Activated CD4-positive, alpha-beta T cell treated with anti-CD3 and anti-CD28 coated beads for 36 hours (primary cell): ENCODE data around the gene AARS2. TPM values are rescaled to one million over a fixed set of nuclear protein-coding genes. Genes with fewer than 3 reads are reported as not detected.

ENCODE experiments used
- ATAC-seq: fragments of 200-7000 bp; cut with Tn5 transposase; one replicate; pipeline ENCODE4 v1.10.0; 2021; ENCODE audit warnings: mild to moderate bottlenecking, moderate library complexity
- CTCF ChIA-PET: fragments of 350-600 bp; sonication (Branson Sonifier 250); formaldehyde crosslinking; loops from one replicate; lab custom pipeline; 2021; ENCODE audit warnings: antibody characterized with exemption; lab: Charles Lee
- POLR2A ChIA-PET: fragments of 350-600 bp; sonication (Branson Sonifier 250); formaldehyde crosslinking; loops from one replicate; lab custom pipeline; 2021; ENCODE audit warnings: antibody characterized with exemption, inconsistent platforms; lab: Charles Lee
- DNase-seq: peaks from one replicate; pipeline ENCODE4 v3.0.0-alpha.2; 2020
- H3K27ac Mint-ChIP-seq: one replicate; pipeline ENCODE4 v1.8.0; 2021; ENCODE audit warnings: mixed read lengths
- H3K27me3 Mint-ChIP-seq: one replicate; pipeline ENCODE4 v1.8.0; 2021; ENCODE audit warnings: mixed read lengths
- H3K36me3 Mint-ChIP-seq: one replicate; pipeline ENCODE4 v1.8.0; 2021; ENCODE audit warnings: low read depth, mixed read lengths
- H3K4me1 Mint-ChIP-seq: one replicate; pipeline ENCODE4 v1.8.0; 2021; ENCODE audit warnings: mixed read lengths
- H3K4me3 Mint-ChIP-seq: one replicate; pipeline ENCODE4 v1.8.0; 2021; ENCODE audit warnings: mild to moderate bottlenecking, moderate library complexity, mixed read lengths
- H3K9me3 Mint-ChIP-seq: one replicate; pipeline ENCODE4 v1.8.0; 2021; ENCODE audit warnings: low read depth, mixed read lengths
- intact Hi-C, 2 experiments: fragments of 100-400 bp; cut with DNase I in 1 of 2; cut with micrococcal nuclease in 1 of 2; formaldehyde crosslinking; loops; one replicate each; pipeline versions ENCODE4 v1.14.2 to v1.15.1; 2022 to 2024; cut with DNase I, micrococcal nuclease
- total RNA-seq, 2 experiments: library from RNA; stranded (reverse); gene quantifications; one replicate each; pipeline ENCODE4 v1.2.3, GENCODE V29; 2021

AARS2 gene
- total RNA-seq, 2 experiments from 2014 or later, result 15.2 to 17.5 TPM

DNA sequence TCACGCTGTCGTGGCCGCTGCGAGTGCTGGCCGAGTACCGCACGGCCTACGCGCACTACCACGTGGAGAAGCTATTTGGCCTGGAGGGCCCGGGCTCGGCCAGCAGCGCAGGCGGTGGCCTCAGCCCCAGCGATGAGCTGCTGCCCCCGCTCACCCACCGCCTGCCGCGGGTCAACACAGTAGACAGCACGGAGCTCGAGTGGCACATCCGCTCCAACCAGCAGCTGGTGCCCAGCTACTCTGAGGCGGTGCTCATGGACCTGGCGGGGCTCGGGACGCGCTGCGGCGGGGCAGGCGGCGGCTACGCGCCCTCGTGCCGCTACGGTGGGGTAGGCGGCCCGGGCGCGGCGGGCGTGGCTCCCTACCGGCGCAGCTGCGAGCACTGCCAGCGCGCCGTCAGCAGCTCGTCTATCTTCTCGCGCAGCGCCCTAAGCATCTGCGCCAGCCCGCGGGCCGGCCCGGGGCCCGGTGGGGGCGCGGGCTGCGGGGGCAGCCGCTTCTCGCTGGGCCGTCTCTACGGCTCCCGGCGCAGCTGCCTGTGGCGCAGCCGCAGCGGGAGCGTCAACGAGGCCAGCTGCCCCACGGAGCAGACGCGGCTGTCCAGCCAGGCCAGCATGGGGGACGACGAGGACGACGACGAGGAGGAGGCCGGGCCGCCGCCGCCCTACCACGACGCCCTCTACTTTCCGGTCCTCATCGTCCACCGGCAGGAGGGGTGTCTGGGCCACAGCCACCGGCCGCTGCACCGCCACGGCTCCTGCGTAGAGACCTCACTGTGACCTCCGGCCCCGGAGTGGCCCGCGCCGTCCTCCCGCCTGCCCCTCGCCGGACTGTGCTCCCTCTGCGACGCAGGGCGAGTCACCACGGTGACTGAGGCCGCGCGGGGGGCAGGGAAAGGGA, 37.1 kb downstream of the AARS2 start:
- DNase-seq (peak; percentile 54), ATAC-seq (peak; percentile 75)
- intact Hi-C loops, result no loop called here
- Mint-ChIP-seq H3K4me1 (no peaks in the 10 kb centered on the region), H3K4me3 (no peak overlapping the region), H3K36me3 (no peaks in the 10 kb centered on the region), H3K27me3 (peaks cover 50% of the 10 kb centered on the region), H3K9me3 (no peaks in the 10 kb centered on the region), H3K27ac (no peak overlapping the region)
- POLR2A ChIA-PET, result interaction anchor here (0.6 kb wide), 1 partner anchor 20 kb away, joined by 3 read pairs; no protein-coding TSS in a partner anchor
- CTCF ChIA-PET, result interaction anchor here (0.7 to 2.9 kb wide), 5 partner anchors 19 to 63 kb away, joined by 3 to 14 read pairs (median 3); partner anchors contain the start of gene SLC35B2

DNA sequence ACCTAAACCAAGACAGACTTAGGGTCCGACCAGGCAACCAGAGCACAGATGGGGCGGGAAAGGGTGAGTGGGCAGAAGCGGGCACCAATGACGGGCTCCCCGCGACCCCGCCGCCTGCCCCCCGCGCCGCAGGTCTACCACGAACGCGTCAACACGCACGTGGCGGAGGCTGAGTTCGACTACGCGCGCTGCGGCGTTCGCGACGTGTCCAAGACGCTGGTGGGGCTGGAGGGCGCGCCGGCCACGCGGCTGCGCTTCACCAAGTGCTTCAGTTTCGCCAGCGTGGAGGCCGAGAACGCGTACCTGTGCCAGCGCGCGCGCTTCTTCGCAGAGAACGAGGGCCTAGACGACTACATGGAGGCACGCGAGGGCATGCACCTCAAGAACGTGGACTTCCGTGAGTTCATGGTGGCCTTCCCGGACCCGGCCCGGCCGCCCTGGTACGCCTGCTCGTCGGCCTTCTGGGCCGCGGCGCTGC, 37.8 kb downstream of the AARS2 start:
- DNase-seq (no peak), ATAC-seq (no peak)
- CTCF ChIA-PET, result interaction anchor here (0.7 to 2.9 kb wide), 5 partner anchors 18 to 63 kb away, joined by 3 to 14 read pairs (median 3); partner anchors contain the start of gene SLC35B2
- no peak overlapping the region for H3K27ac Mint-ChIP-seq
- no peaks in the 10 kb centered on the region for H3K9me3 Mint-ChIP-seq
- H3K27me3 Mint-ChIP-seq, result peaks cover 50% of the 10 kb centered on the region
- H3K4me3 Mint-ChIP-seq, result no peak overlapping the region
- H3K4me1 Mint-ChIP-seq, result no peaks in the 10 kb centered on the region
- intact Hi-C loops, result no loop called here
- H3K36me3 Mint-ChIP-seq, result no peaks in the 10 kb centered on the region
- POLR2A ChIA-PET, result interaction anchor here (0.6 kb wide), 1 partner anchor 19 kb away, joined by 3 read pairs; no protein-coding TSS in a partner anchor

DNA sequence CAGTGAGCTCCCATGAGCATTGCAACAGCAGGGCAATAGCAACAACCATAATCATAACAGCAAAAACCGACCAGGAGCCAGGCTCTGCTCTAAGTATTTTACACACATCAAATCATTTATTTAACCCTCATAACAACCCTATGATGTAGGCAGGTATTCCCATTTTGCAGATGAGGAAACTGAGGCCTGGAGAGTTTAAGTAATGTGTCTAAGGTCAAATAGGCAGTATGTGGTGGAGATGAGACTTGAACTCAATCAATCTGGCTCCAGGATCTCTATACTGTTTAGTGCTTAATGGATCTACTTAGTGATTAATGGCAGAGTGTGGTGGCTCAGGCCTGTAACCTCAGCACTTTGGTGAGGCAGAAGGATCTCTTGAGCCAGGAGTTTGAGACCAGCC, 39.5 kb downstream of the AARS2 start:
- no peaks in the 10 kb centered on the region for H3K36me3 Mint-ChIP-seq
- intact Hi-C loops, result no loop called here
- H3K4me1 Mint-ChIP-seq, result peaks cover 16% of the 10 kb centered on the region
- no peak for ATAC-seq
- H3K27ac Mint-ChIP-seq, result no peak overlapping the region
- ChIA-PET CTCF (interaction anchor here (0.7 to 1.4 kb wide), 4 partner anchors 11 to 32 kb away, joined by 3 to 9 read pairs (median 4); no protein-coding TSS in a partner anchor), POLR2A (no interaction called here)
- H3K27me3 Mint-ChIP-seq, result peaks cover 62% of the 10 kb centered on the region
- no peak overlapping the region for H3K4me3 Mint-ChIP-seq
- no peaks in the 10 kb centered on the region for H3K9me3 Mint-ChIP-seq
- no peak for DNase-seq

DNA sequence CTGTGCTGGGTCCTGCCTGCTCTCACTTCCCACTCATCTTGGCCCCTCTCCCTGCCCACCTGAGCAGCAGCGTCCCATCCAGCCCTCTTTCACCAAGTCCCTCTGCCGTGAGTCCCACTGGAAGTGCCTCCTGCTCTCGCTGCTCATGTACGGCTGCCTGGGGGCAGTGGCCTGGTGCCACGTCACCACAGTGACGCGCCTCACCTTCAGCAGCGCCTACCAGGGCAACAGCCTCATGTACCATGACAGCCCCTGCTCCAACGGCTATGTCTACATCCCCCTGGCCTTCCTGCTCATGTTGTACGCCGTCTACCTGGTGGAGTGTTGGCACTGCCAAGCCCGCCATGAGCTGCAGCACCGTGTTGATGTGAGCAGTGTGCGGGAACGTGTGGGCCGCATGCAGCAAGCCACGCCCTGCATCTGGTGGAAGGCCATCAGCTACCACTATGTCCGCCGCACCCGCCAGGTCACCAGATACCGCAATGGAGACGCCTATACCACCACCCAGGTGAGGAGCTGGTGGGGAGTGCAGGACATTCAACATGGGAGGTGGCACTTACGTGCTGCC, 40.1 kb downstream of the AARS2 start:
- H3K27ac Mint-ChIP-seq, result no peak overlapping the region
- POLR2A ChIA-PET, result no interaction called here
- H3K4me1 Mint-ChIP-seq, result peaks cover 16% of the 10 kb centered on the region
- no peaks in the 10 kb centered on the region for H3K36me3 Mint-ChIP-seq
- CTCF ChIA-PET, result interaction anchor here (0.7 to 1.4 kb wide), 4 partner anchors 11 to 32 kb away, joined by 3 to 9 read pairs (median 4); no protein-coding TSS in a partner anchor
- H3K4me3 Mint-ChIP-seq, result no peak overlapping the region
- intact Hi-C loops, result no loop called here
- no peaks in the 10 kb centered on the region for H3K9me3 Mint-ChIP-seq
- H3K27me3 Mint-ChIP-seq, result peaks cover 62% of the 10 kb centered on the region
- no peak for ATAC-seq
- DNase-seq, result no peak

DNA sequence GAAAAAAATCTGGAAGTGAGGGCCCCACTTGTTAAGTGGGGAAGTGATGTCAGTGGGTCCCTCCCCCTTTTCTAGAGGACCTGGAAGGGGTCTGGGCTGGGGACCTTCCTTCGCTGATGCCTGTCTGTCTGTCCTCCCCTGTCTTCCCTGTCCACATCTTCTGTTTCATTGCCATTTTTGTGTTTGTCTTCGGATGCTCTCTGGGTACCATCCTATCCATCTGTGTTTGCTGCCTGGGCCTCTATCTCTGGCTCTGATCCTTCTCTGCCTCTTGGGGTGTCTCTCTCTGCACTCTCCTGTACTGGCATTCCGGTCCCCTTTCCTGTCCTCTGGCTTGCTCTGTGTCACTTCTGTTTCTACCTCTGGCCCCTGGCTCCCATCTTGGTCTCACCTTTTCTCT, 40.6 kb downstream of the AARS2 start:
- Mint-ChIP-seq H3K9me3 (no peaks in the 10 kb centered on the region), H3K4me1 (peaks cover 19% of the 10 kb centered on the region), H3K36me3 (no peaks in the 10 kb centered on the region), H3K27me3 (peaks cover 57% of the 10 kb centered on the region), H3K27ac (no peak overlapping the region), H3K4me3 (no peak overlapping the region)
- ATAC-seq, result no peak
- CTCF ChIA-PET, result no interaction called here
- intact Hi-C loops, result no loop called here
- POLR2A ChIA-PET, result no interaction called here
- DNase-seq, result no peak

DNA sequence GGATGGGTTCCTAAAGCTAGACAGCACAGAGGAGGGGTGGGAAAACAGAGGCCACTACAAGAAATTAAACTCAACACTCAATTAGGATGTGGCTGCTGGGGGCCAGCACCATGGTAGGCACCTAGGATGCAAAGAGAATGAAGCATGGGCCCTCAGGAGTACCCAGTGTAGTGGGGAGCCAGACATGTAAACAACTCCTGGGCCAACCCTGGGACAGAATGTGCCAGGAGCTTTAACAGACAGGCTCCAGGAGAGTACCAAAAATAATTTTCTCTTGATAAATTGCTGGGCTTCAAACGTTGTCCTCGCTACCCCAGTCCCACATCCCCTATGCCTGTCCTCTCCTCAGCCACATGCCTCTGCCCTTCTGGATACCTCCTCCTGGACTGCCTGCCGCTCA, 41.2 kb downstream of the AARS2 start:
- Mint-ChIP-seq H3K9me3 (no peaks in the 10 kb centered on the region), H3K4me1 (peaks cover 22% of the 10 kb centered on the region), H3K4me3 (no peak overlapping the region), H3K36me3 (no peaks in the 10 kb centered on the region), H3K27me3 (peaks cover 51% of the 10 kb centered on the region), H3K27ac (no peak overlapping the region)
- CTCF ChIA-PET, result interaction anchor here (0.6 kb wide), 1 partner anchor 35 kb away, joined by 4 read pairs; no protein-coding TSS in a partner anchor
- intact Hi-C loops, result no loop called here
- DNase-seq (no peak), ATAC-seq (no peak)
- POLR2A ChIA-PET, result no interaction called here

DNA sequence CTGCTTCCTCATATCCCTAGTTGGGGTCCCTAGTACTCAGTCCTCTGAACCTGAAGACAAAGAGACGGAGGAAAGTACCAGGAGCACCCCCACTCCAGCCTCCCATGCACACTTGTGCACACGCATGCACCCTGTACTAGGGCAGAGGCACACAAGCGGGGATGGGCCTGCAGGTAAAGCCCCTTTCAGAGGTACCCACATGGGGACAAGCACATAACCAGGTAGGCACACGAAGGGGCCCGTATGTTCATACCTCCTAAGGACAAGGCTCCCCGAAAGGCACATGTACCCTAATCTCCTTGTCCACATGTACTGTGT, 41.8 kb downstream of the AARS2 start:
- H3K27ac Mint-ChIP-seq, result no peak overlapping the region
- ATAC-seq, result no peak
- H3K4me3 Mint-ChIP-seq, result peak overlapping the region; percentile 38
- H3K36me3 Mint-ChIP-seq, result no peaks in the 10 kb centered on the region
- H3K9me3 Mint-ChIP-seq, result no peaks in the 10 kb centered on the region
- CTCF ChIA-PET, result interaction anchor here (0.6 kb wide), 1 partner anchor 35 kb away, joined by 4 read pairs; no protein-coding TSS in a partner anchor
- intact Hi-C loops, result no loop called here
- DNase-seq, result no peak
- peaks cover 27% of the 10 kb centered on the region for H3K4me1 Mint-ChIP-seq
- POLR2A ChIA-PET, result no interaction called here
- peaks cover 47% of the 10 kb centered on the region for H3K27me3 Mint-ChIP-seq

DNA sequence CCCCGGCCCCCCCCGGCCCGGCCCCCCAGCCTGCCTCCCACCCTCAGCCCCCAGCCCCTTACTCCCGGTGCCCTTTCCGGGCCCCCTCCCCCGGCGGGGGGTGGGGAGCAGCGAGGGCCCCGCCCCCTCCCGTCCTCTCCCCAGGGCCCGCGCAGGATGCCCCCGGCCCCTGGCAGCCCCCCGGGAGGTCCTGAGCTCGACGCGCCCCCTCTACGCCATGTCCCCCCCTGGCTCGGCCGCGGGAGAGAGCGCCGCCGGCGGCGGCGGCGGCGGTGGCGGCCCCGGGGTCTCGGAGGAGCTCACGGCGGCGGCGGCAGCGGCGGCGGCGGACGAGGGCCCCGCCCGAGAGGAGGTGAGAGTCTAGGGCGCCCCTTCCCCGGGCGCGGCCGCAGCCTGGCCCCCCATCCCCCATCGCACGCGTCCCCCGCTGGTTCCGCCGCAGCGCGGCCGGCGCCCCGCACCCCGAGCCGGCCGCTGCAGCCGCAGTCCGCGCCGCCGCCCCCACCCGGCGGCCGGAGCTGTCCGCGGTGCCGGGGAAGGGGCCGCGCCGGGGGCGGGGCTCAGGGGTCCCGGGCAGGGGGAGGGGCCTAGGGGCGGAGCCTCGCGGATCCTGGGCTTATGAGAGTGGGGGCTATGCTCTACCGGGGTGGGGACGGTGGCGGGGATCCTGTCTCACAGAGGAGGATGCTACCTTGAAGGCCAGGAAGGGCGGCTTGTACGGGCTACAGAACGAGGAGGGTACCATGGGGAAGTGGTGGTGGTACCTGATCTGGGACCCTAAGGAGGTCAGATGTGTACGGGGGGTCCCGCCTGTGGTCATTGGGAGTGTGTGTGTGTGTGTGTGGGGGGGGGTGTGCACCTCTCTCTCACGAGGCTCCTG, 42.4 kb downstream of the AARS2 start:
- DNase-seq (no peak), ATAC-seq (no peak)
- intact Hi-C loops, result no loop called here
- Mint-ChIP-seq H3K27me3 (peaks cover 47% of the 10 kb centered on the region), H3K4me3 (peak overlapping the region; percentile 38), H3K36me3 (no peaks in the 10 kb centered on the region), H3K27ac (no peak overlapping the region), H3K9me3 (no peaks in the 10 kb centered on the region), H3K4me1 (peaks cover 32% of the 10 kb centered on the region)
- ChIA-PET POLR2A (no interaction called here), CTCF (interaction anchor here (1.4 to 4.9 kb wide), 2 partner anchors 33 to 69 kb away, joined by 8 to 55 read pairs; no protein-coding TSS in a partner anchor)

DNA sequence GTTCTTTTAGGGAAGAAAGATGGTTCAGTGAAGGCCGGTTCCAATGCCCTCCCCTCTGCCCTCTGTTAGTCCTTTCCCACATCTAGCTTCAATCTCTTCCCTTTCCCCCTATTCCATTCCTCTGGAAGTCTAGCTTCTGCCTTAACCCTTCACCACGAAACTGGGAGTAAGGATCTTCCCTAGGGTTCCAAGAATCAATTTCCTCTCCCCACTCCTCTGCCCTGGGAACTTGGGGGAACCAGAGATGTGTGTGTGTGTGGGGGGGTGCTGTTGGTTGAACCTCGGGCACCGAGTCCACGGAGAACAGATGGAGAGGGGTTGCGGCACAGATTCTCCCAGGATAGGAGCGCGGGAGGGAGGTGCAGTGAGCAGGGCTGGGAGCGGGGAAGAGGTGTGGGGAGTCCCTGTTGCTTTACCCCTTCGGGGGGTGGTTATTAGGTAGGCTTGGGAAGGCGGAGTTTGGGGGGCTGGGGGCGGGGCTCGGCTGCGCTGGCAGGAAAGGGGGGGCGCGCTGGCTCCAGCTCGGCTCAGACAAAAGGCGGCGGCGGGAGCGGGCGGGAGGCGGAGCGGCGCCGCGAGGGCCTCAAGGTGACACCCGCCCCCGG, 43.1 kb downstream of the AARS2 start, which contains the start of gene TMEM151B:
TMEM151B (plus strand) TSS at position 530 of the 605 bp plus-strand sequence. CDS start 293 bp downstream, outside the sequence.
- peaks cover 47% of the 10 kb centered on the region for H3K27me3 Mint-ChIP-seq
- POLR2A ChIA-PET, result interaction anchor here (1.6 kb wide), 1 partner anchor 66 kb away, joined by 3 read pairs; no protein-coding TSS in a partner anchor

More for the DNA sequence above, 43.1 kb downstream of the AARS2 start, which contains the start of gene TMEM151B:
- ATAC-seq (no peak), DNase-seq (no peak)
- Mint-ChIP-seq H3K9me3 (no peaks in the 10 kb centered on the region), H3K36me3 (no peaks in the 10 kb centered on the region), H3K4me1 (peaks cover 32% of the 10 kb centered on the region), H3K27ac (no peak within 1 kb of the TSS), H3K4me3 (peak within 1 kb of the TSS; percentile 38)
- CTCF ChIA-PET, result interaction anchor here (0.6 to 4.9 kb wide), 8 partner anchors 19 to 98 kb away, joined by 3 to 55 read pairs (median 8); no protein-coding TSS in a partner anchor
- intact Hi-C loops, result loop anchor here in 1 of 2 experiments (2.0 to 5.0 kb wide), 2 partner anchors 35 to 187 kb away; no protein-coding TSS in a partner anchor
